ENCODE results near the gene KCNE1.
"Not testable (repeated sequence)": the region's sequence is repeated elsewhere in the genome, so short reads cannot be mapped to it uniquely, and the experiment has no call there.

KCNE1 gene

DNA sequence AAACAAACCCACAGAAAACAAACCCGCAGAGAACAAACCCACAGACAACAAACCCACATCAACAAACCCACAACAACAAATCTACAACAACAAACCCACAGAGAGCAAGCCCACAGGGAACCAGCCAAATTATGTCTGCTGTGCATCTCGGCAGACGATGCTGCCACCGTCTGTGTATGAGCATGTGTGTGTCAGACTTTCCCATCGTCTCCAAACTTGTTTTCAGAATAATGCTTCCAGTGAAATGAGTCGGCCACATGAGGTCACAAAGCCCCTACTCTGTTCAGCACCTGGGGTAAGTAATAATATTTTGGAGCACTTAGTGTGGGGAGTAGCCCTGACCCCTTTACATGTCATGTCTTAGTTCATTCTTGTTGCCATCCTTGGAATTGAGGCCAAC is 105.9 kb downstream of the KCNE1 start:
- not testable (repeated sequence) for DNase-seq

DNA sequence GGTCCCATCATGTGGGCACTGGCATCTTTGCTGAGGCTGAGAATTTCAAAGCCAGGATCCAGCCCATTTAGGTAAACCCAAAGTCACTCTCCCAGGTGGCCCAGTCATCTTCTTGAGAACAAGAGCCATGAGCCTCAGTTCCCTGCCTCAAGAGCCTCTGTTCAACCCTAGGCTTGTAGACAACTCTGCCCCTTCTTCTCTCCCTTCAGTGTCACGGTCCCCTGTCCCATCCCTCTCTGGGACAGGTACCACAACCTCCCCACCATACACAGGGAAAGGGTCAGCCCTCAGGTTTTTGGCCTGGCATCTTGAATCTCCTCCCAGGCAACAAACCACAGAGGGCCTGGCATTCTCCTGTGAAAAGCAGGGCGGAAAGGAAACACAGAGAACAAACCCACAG is 106.3 kb downstream of the KCNE1 start:
- not testable (repeated sequence) for DNase-seq

DNA sequence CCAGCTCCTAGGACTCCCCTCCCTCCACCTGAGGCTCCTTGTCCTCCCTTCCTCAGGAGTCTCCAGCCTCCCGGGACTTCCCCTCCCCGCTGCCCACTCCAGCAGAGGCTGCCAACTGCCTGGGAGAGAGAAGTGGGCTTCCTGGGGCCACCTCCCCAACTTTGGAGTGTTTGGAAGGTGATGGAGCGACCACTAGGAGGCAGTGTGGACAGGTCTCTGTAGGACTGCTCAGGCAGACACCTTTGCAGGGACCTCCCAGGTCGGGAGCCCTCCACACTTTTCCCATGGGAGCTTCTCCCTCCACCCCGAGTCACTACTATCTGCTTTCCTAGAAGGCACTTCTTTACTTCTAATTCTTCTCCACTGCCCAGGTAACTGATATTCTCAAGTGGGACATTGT is 107.3 kb downstream of the KCNE1 start:
- not testable (repeated sequence) for DNase-seq

DNA sequence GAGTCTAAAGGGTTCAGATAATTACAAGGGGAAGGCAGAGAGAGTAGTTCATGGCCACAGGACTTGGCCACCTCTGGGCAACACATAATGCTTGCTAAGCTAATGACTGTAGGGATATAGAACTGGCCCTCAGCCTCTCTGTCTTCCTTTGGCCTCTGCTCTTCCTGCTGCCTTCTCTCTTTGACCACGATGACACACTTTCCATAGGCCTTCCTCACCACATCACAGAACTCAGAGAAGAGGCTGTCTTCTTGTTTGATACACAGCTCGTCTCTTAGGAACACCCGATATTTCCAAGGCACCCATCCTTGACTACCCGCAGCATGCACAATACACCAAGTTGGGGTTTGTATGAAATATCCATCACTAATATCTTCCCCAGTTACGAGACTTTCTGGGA is 111.5 kb downstream of the KCNE1 start:
- DNase-seq: not testable (repeated sequence)

Measured in CD4-positive, alpha-beta T cell treated with Interleukin-1 beta for 1 hour (primary cell).